GM23338 (cell line): ENCODE measurements around the gene NTM. TPM values are rescaled to one million over a fixed set of nuclear protein-coding genes. Genes with fewer than 3 reads are reported as not detected.

Experiments
- ATAC-seq: fragments of 200-7000 bp; cut with Tn5 transposase; 3 replicates; pipeline ENCODE4 v1.9.1; 2020
- DNase-seq: peaks from one replicate; pipeline ENCODE4 v3.0.0-alpha.2; 2015; ENCODE audit warnings: low spot score
- H2AFZ ChIP-seq: fragments of 200-600 bp; sonication (generic); 2 replicates; pipeline ENCODE4 v1.8.0; 2016; ENCODE audit warnings: antibody characterized with exemption, mild to moderate bottlenecking, moderate library complexity
- H3F3A ChIP-seq: fragments of 200-600 bp; sonication (generic); replicated peaks from 2 replicates; pipeline ENCODE4 v1.8.0; 2017; ENCODE audit warnings: antibody characterized with exemption, mixed run types, low read depth
- H3K27ac ChIP-seq: fragments of 200-600 bp; sonication (generic); 2 replicates; pipeline ENCODE4 v1.6.1; 2016; ENCODE audit warnings: low read depth
- H3K27me3 ChIP-seq: fragments of 200-600 bp; sonication (generic); 2 replicates; pipeline ENCODE4 v1.8.0; 2016; ENCODE audit warnings: mild to moderate bottlenecking, mixed run types, moderate library complexity; ENCODE audit not compliant: insufficient read depth
- H3K36me3 ChIP-seq: fragments of 200-600 bp; sonication (generic); 2 replicates; pipeline ENCODE4 v1.8.0; 2016; ENCODE audit warnings: mild to moderate bottlenecking; ENCODE audit not compliant: insufficient read depth
- H3K4me1 ChIP-seq: fragments of 200-600 bp; sonication (generic); 2 replicates; pipeline ENCODE4 v1.8.0; 2016; ENCODE audit warnings: mild to moderate bottlenecking, moderate library complexity; ENCODE audit not compliant: insufficient read depth
- H3K4me2 ChIP-seq: fragments of 200-600 bp; sonication (generic); 2 replicates; pipeline ENCODE4 v1.7.1; 2017; ENCODE audit warnings: mixed run types
- H3K4me3 ChIP-seq: fragments of 200-600 bp; sonication (generic); 2 replicates; pipeline ENCODE4 v1.6.1; 2016; ENCODE audit warnings: mixed run types
- H3K79me2 ChIP-seq: fragments of 200-600 bp; sonication (generic); replicated peaks from 2 replicates; pipeline ENCODE4 v1.8.0; 2017; ENCODE audit warnings: mild to moderate bottlenecking; ENCODE audit not compliant: insufficient read depth
- H3K9me2 ChIP-seq: fragments of 200-600 bp; sonication (generic); 2 replicates; pipeline ENCODE4 v1.8.0; 2017; ENCODE audit not compliant: insufficient read depth
- H4K20me1 ChIP-seq: fragments of 200-600 bp; sonication (generic); replicated peaks from 2 replicates; pipeline ENCODE4 v1.8.0; 2017; ENCODE audit warnings: mild to moderate bottlenecking; ENCODE audit not compliant: insufficient read depth
- H3K27ac Mint-ChIP-seq: 2 replicates; pipeline ENCODE4 v1.8.0; 2020; ENCODE audit warnings: inconsistent platforms, mild to moderate bottlenecking, moderate library complexity, mixed read lengths
- H3K27me3 Mint-ChIP-seq: 3 replicates; pipeline ENCODE4 v1.8.0; 2022; ENCODE audit warnings: low read depth, mild to moderate bottlenecking, moderate library complexity, mixed read lengths, inconsistent platforms; ENCODE audit not compliant: insufficient read depth, poor library complexity
- H3K36me3 Mint-ChIP-seq: 3 replicates; pipeline ENCODE4 v1.8.0; 2021; ENCODE audit warnings: low read depth, mild to moderate bottlenecking, inconsistent platforms, moderate library complexity, mixed read lengths
- H3K4me1 Mint-ChIP-seq: 3 replicates; pipeline ENCODE4 v1.8.0; 2020; ENCODE audit warnings: mild to moderate bottlenecking, inconsistent platforms, mixed read lengths
- H3K4me3 Mint-ChIP-seq: 3 replicates; pipeline ENCODE4 v1.8.0; 2021; ENCODE audit warnings: moderate library complexity, mild to moderate bottlenecking, inconsistent platforms, mixed read lengths
- H3K9me3 Mint-ChIP-seq: 3 replicates; pipeline ENCODE4 v1.8.0; 2020; ENCODE audit warnings: moderate library complexity, mild to moderate bottlenecking, inconsistent platforms, mixed read lengths
- EZH2 ChIP-seq: fragments of 200-600 bp; sonication (generic); IDR thresholded peaks from one replicate; pipeline ENCODE4 v1.8.0; 2017; ENCODE audit warnings: antibody characterized with exemption, mild to moderate bottlenecking, low read depth; ENCODE audit not compliant: unreplicated experiment
- EZH2phosphoT487 ChIP-seq: fragments of 200-600 bp; sonication (generic); IDR thresholded peaks from one replicate; pipeline ENCODE4 v1.8.1; 2018; ENCODE audit warnings: antibody characterized with exemption; ENCODE audit not compliant: unreplicated experiment
- JUNB ChIP-seq: IDR thresholded peaks from one replicate; pipeline ENCODE4 v1.6.1; 2016; ENCODE audit warnings: antibody characterized with exemption; ENCODE audit not compliant: unreplicated experiment
- POLR2AphosphoS5 ChIP-seq: IDR thresholded peaks from 2 replicates; pipeline ENCODE4 v1.6.1; 2016; ENCODE audit warnings: antibody characterized with exemption, low read depth
- STAT1 ChIP-seq: IDR thresholded peaks from one replicate; pipeline ENCODE4 v1.6.1; 2016; ENCODE audit warnings: antibody characterized with exemption; ENCODE audit not compliant: unreplicated experiment
- polyA plus RNA-seq: library from polyadenylated mRNA; unstranded; fragments of >200 nt; fragmentation: Nextera tagmentation; extraction: Ambion mirVana; gene quantifications from 2 replicates; pipeline ENCODE4 v1.2.1, GENCODE V29; 2016
- total RNA-seq: library from RNA; depleted of rRNA; stranded (reverse); fragments of >200 nt; shearing (Covaris generic); gene quantifications from 2 replicates; pipeline ENCODE4 v1.2.3, GENCODE V29; 2014
- TF ChIP-seq, protein P1 (sequence below), 2 experiments: fragments of 200-600 bp in 1 of 2; sonication (generic) in 1 of 2; conservative IDR thresholded peaks; 2 replicates each; pipeline versions ENCODE4 v1.5.1 to v1.6.1; 2016 to 2017; ENCODE audit warnings: antibody characterized with exemption in 2 of 2, low read depth in 2 of 2, mild to moderate bottlenecking in 2 of 2, moderate library complexity in 1 of 2
- TF ChIP-seq, protein P2 (sequence below): IDR thresholded peaks from 2 replicates; pipeline ENCODE4 v1.6.1; 2016; ENCODE audit warnings: antibody characterized with exemption
- TF ChIP-seq, protein P3 (sequence below): fragments of 250-450 bp; sonication (Bioruptor Pico); IDR thresholded peaks from 2 replicates; pipeline ENCODE4 v1.5.0; 2020; ENCODE audit warnings: mild to moderate bottlenecking, moderate library complexity
- TF ChIP-seq, protein P4 (sequence below): IDR thresholded peaks from one replicate; pipeline ENCODE4 v1.6.1; 2018; ENCODE audit warnings: antibody characterized with exemption; ENCODE audit not compliant: unreplicated experiment

NTM gene
- total and polyA plus RNA-seq, 2 experiments from 2014 or later = 10.6 to 14.6 TPM

DNA sequence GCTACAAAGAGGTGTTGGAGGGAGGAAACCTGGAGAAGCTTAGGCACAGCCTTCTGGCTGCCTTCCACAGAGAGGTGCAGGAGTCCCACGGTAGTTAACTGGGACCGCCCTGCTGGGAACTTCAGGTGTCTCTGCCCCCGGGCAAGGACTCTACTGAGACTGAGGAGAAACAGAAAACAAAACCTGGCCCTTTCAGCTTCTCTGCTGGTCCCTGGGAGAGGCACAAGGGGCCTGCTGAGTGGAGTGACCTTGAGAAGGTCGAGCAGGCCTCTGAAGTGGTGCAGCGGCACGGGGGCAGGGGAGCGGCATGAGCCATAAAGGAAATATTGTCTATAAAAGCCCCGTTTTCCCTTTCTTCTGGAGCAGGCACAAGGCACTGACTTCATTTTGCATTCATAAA, 38.9 kb downstream of the NTM start (continued):
- no peak for TF ChIP-seq EZH2
- TF ChIP-seq, protein P1, sequence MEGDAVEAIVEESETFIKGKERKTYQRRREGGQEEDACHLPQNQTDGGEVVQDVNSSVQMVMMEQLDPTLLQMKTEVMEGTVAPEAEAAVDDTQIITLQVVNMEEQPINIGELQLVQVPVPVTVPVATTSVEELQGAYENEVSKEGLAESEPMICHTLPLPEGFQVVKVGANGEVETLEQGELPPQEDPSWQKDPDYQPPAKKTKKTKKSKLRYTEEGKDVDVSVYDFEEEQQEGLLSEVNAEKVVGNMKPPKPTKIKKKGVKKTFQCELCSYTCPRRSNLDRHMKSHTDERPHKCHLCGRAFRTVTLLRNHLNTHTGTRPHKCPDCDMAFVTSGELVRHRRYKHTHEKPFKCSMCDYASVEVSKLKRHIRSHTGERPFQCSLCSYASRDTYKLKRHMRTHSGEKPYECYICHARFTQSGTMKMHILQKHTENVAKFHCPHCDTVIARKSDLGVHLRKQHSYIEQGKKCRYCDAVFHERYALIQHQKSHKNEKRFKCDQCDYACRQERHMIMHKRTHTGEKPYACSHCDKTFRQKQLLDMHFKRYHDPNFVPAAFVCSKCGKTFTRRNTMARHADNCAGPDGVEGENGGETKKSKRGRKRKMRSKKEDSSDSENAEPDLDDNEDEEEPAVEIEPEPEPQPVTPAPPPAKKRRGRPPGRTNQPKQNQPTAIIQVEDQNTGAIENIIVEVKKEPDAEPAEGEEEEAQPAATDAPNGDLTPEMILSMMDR (conservative IDR thresholded peaks at IDR 0.05; ENCODE audit: low read depth in 2 of 2) = no peak
- TF ChIP-seq JUNB = no peak
- TF ChIP-seq, protein P2, sequence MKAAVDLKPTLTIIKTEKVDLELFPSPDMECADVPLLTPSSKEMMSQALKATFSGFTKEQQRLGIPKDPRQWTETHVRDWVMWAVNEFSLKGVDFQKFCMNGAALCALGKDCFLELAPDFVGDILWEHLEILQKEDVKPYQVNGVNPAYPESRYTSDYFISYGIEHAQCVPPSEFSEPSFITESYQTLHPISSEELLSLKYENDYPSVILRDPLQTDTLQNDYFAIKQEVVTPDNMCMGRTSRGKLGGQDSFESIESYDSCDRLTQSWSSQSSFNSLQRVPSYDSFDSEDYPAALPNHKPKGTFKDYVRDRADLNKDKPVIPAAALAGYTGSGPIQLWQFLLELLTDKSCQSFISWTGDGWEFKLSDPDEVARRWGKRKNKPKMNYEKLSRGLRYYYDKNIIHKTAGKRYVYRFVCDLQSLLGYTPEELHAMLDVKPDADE = no peak

DNA sequence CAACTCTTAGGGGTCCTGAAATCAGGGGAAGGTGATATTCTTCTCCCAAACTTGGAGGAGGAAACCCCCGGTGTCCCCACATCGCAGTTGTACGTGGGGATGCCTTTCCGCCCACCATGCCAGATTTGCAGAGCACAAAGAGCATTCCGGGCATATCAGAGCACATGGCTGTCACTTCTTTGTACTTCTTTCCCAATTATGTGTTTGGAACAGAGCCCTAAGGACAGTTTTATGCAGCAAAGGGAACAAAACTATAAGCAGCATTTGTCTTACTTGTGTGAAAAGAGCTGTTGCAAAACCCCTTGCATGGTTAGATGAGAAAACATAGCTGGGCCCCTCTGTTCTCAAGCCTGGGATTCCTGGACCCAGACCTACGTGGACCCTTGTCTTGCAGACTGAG, 41.2 kb downstream of the NTM start:
- no peak overlapping the region for H3K4me3 Mint-ChIP-seq
- H3K36me3 Mint-ChIP-seq = no peaks in the 10 kb centered on the region
- H3K27ac Mint-ChIP-seq = no peak overlapping the region
- Histone ChIP-seq H3K27me3 (no peaks in the 10 kb centered on the region), H4K20me1 (no peaks in the 10 kb centered on the region), H3K9me2 (no peaks in the 10 kb centered on the region), H3K4me2 (no peak overlapping the region), H2AFZ (no peak overlapping the region), H3K79me2 (no peaks in the 10 kb centered on the region), H3K4me1 (no peaks in the 10 kb centered on the region; the same call in 1 of the 2 replicates), H3K36me3 (no peaks in the 10 kb centered on the region), H3K4me3 (no peak overlapping the region), H3K27ac (no peak overlapping the region), H3F3A (no peaks in the 10 kb centered on the region)
- H3K4me1 Mint-ChIP-seq = peaks cover 11% of the 10 kb centered on the region; the same call in 1 of the 3 replicates
- no peaks in the 10 kb centered on the region for H3K9me3 Mint-ChIP-seq
- ATAC-seq (no peak), DNase-seq (no peak)
- H3K27me3 Mint-ChIP-seq = peaks cover 6% of the 10 kb centered on the region
- TF ChIP-seq EZH2 (no peak), POLR2AphosphoS5 (no peak), EZH2phosphoT487 (no peak), STAT1 (no peak)
- TF ChIP-seq, protein P3, sequence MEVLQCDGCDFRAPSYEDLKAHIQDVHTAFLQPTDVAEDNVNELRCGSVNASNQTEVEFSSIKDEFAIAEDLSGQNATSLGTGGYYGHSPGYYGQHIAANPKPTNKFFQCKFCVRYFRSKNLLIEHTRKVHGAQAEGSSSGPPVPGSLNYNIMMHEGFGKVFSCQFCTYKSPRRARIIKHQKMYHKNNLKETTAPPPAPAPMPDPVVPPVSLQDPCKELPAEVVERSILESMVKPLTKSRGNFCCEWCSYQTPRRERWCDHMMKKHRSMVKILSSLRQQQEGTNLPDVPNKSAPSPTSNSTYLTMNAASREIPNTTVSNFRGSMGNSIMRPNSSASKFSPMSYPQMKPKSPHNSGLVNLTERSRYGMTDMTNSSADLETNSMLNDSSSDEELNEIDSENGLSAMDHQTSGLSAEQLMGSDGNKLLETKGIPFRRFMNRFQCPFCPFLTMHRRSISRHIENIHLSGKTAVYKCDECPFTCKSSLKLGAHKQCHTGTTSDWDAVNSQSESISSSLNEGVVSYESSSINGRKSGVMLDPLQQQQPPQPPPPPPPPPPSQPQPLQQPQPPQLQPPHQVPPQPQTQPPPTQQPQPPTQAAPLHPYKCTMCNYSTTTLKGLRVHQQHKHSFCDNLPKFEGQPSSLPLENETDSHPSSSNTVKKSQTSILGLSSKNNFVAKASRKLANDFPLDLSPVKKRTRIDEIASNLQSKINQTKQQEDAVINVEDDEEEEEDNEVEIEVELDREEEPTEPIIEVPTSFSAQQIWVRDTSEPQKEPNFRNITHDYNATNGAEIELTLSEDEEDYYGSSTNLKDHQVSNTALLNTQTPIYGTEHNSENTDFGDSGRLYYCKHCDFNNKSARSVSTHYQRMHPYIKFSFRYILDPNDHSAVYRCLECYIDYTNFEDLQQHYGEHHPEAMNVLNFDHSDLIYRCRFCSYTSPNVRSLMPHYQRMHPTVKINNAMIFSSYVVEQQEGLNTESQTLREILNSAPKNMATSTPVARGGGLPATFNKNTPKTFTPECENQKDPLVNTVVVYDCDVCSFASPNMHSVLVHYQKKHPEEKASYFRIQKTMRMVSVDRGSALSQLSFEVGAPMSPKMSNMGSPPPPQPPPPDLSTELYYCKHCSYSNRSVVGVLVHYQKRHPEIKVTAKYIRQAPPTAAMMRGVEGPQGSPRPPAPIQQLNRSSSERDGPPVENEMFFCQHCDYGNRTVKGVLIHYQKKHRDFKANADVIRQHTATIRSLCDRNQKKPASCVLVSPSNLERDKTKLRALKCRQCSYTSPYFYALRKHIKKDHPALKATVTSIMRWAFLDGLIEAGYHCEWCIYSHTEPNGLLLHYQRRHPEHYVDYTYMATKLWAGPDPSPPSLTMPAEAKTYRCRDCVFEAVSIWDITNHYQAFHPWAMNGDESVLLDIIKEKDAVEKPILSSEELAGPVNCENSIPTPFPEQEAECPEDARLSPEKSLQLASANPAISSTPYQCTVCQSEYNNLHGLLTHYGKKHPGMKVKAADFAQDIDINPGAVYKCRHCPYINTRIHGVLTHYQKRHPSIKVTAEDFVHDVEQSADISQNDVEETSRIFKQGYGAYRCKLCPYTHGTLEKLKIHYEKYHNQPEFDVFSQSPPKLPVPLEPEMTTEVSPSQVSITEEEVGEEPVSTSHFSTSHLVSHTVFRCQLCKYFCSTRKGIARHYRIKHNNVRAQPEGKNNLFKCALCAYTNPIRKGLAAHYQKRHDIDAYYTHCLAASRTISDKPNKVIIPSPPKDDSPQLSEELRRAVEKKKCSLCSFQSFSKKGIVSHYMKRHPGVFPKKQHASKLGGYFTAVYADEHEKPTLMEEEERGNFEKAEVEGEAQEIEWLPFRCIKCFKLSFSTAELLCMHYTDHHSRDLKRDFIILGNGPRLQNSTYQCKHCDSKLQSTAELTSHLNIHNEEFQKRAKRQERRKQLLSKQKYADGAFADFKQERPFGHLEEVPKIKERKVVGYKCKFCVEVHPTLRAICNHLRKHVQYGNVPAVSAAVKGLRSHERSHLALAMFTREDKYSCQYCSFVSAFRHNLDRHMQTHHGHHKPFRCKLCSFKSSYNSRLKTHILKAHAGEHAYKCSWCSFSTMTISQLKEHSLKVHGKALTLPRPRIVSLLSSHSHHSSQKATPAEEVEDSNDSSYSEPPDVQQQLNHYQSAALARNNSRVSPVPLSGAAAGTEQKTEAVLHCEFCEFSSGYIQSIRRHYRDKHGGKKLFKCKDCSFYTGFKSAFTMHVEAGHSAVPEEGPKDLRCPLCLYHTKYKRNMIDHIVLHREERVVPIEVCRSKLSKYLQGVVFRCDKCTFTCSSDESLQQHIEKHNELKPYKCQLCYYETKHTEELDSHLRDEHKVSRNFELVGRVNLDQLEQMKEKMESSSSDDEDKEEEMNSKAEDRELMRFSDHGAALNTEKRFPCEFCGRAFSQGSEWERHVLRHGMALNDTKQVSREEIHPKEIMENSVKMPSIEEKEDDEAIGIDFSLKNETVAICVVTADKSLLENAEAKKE (CRISPR knock-in tag) = no peak
- TF ChIP-seq, protein P1 (conservative IDR thresholded peaks at IDR 0.05; ENCODE audit: low read depth in 2 of 2) = no peak
- TF ChIP-seq, protein P4, sequence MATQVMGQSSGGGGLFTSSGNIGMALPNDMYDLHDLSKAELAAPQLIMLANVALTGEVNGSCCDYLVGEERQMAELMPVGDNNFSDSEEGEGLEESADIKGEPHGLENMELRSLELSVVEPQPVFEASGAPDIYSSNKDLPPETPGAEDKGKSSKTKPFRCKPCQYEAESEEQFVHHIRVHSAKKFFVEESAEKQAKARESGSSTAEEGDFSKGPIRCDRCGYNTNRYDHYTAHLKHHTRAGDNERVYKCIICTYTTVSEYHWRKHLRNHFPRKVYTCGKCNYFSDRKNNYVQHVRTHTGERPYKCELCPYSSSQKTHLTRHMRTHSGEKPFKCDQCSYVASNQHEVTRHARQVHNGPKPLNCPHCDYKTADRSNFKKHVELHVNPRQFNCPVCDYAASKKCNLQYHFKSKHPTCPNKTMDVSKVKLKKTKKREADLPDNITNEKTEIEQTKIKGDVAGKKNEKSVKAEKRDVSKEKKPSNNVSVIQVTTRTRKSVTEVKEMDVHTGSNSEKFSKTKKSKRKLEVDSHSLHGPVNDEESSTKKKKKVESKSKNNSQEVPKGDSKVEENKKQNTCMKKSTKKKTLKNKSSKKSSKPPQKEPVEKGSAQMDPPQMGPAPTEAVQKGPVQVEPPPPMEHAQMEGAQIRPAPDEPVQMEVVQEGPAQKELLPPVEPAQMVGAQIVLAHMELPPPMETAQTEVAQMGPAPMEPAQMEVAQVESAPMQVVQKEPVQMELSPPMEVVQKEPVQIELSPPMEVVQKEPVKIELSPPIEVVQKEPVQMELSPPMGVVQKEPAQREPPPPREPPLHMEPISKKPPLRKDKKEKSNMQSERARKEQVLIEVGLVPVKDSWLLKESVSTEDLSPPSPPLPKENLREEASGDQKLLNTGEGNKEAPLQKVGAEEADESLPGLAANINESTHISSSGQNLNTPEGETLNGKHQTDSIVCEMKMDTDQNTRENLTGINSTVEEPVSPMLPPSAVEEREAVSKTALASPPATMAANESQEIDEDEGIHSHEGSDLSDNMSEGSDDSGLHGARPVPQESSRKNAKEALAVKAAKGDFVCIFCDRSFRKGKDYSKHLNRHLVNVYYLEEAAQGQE = no peak
